LNCAP (cell line): ENCODE results near the gene TOLLIP.

Source experiments
- TF ChIP-seq, protein P1 (sequence below): fragments of 450-650 bp; IDR thresholded peaks from 2 replicates; pipeline ENCODE4 v1.5.1; 2017; ENCODE audit warnings: mild to moderate bottlenecking

Gene TOLLIP

DNA sequence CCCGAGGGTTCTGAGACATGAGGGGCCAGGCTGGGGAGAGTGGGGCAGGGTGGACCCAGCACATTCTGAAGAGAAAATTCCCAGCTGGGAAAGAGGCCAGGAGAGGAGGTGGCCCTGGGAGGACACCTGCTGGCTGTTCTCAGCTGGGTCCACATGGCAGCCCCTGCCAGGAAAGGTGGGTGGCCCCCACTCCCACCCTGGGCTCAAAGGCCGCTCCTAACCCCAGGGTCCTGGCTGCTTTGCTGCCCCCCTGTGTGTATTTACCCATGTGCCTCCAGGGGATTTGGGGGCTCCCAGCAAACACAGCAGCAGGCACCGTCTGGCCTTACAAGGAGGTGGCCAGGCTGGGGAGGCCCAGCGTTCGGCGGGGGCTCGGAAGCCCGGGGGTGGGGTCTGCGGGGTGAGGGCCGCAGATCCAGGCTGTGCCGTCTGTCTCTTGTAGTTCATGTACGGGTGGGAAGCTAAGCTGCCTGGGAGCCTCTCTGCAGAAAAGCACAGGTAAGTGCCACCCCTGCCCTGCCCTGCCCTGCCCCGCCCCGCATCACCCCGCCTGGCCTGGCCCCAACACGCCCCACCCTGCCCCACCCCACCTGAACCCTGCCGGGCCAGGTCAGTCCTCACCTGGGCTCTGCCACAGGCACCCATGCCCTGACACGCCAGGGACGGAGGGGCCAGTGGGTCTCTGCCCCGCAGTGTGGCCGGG lies 75.9 kb downstream of the TOLLIP start:
- TF ChIP-seq, protein P1, sequence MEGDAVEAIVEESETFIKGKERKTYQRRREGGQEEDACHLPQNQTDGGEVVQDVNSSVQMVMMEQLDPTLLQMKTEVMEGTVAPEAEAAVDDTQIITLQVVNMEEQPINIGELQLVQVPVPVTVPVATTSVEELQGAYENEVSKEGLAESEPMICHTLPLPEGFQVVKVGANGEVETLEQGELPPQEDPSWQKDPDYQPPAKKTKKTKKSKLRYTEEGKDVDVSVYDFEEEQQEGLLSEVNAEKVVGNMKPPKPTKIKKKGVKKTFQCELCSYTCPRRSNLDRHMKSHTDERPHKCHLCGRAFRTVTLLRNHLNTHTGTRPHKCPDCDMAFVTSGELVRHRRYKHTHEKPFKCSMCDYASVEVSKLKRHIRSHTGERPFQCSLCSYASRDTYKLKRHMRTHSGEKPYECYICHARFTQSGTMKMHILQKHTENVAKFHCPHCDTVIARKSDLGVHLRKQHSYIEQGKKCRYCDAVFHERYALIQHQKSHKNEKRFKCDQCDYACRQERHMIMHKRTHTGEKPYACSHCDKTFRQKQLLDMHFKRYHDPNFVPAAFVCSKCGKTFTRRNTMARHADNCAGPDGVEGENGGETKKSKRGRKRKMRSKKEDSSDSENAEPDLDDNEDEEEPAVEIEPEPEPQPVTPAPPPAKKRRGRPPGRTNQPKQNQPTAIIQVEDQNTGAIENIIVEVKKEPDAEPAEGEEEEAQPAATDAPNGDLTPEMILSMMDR: peak; percentile 32; the same call in 1 of the 2 replicates

DNA sequence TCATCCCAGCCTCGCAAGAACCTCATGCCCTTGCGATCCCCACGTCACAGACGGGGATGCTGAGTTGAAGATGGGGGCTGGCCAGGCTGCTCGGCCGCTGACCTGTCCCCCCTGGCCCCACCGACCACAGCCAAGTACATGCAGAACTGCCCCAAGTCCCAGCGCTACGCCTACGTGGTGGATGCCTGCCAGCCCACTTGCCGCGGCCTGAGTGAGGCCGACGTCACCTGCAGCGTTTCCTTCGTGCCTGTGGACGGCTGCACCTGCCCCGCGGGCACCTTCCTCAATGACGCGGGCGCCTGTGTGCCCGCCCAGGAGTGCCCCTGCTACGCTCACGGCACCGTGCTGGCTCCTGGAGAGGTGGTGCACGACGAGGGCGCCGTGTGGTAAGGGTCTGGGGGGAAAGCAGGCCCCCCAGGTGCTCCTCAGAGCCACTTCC lies 76.5 kb downstream of the TOLLIP start:
- TF ChIP-seq, protein P1: no peak

DNA sequence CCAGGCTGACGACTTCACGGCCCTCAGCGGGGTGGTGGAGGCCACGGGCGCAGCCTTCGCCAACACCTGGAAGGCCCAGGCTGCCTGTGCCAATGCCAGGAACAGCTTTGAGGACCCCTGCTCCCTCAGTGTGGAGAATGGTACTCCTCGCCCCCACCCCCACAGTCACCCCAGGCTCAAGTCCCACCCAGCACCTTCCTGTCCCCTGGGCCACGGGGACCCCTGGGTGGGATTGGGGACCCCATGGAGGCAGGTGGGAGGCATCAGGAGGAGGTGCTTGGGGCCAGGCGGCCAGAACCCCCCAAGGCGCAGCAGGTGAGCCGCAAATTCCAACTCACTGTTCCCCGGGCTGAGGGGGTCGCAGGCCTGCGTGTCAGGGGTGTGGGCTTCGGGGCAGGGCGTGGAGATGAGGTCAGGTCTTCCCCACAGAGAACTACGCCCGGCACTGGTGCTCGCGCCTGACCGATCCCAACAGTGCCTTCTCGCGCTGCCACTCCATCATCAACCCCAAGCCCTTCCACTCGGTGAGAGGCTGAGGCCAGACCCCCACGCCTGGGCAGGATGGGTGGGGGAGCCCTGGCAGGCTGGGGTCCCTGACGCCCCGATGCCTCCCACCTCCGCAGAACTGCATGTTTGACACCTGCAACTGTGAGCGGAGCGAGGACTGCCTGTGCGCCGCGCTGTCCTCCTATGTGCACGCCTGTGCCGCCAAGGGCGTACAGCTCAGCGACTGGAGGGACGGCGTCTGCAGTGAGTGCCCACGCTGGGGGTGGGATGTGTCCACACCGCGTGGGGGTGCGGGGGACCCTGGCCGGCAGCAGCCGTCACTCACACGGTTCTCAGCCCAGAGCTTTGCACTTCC lies 77.2 kb downstream of the TOLLIP start:
- TF ChIP-seq, protein P1: no peak

DNA sequence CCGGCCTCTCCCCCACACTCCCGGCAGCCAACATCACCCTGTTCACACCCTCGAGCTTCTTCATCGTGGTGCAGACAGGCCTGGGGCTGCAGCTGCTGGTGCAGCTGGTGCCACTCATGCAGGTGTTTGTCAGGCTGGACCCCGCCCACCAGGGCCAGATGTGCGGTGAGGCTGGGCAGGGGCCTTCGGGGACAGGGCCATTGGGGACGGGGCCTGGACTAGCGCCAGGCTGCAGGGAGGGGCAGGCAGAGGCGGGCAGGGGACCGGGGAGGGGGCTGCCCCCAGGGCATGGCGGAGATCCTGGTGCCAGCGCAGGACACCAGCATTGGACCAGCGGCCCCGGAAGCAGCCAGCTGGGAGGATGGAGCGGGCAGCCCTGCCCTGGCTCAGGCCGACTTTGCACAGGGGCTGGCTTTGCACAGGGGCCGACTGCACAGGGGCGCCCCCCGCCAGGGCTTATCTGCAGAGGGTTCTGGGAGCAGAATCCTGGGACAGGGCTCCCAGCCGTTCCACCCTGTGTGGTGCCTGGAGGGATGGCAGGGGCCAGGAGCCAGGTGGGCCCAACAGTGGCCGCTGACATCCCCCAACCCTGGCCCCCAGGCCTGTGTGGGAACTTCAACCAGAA lies 77.9 kb downstream of the TOLLIP start:
- TF ChIP-seq, protein P1: no peak

DNA sequence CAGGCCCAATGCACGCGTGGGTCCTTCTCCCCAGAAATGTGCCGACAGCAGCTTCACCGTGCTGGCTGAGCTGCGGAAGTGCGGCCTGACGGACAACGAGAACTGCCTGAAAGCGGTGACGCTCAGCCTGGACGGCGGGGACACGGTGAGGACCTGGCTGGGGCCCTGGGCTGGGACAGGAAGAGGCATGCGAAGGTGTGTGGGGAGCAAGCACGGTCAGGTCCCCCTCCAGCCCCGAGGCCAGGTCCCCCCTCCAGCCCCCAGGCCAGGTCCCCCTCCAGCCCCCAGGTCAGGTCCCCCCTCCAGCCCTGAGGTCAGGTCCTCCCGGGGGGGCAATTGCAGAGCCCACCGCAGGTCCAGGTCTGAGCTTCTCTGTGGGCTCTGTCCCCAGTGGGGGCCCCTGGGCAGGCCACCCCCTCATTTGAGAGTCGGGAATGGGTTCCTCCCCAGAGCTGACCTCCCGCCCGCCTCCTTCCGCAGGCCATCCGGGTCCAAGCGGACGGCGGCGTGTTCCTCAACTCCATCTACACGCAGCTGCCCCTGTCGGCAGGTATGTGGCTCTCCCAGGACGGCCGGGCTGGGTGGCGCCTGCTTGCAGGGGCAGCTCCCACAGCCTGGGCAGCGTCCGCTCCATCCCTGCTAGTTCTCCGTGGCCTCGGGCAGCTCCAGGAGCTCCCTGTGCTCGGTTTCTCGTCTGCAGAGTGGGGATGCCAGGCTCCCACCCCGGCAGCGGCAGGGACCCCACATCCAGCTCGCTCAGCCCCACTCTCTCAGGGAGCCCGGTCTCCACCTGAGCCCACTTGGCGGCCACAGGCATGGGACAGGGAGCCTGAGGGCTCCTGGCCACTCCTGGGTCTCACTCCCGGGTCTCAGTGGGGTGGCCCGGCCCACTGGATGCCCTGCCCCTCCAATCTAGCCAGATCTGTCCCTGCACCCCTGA lies 78.7 kb downstream of the TOLLIP start:
- TF ChIP-seq, protein P1: no peak

DNA sequence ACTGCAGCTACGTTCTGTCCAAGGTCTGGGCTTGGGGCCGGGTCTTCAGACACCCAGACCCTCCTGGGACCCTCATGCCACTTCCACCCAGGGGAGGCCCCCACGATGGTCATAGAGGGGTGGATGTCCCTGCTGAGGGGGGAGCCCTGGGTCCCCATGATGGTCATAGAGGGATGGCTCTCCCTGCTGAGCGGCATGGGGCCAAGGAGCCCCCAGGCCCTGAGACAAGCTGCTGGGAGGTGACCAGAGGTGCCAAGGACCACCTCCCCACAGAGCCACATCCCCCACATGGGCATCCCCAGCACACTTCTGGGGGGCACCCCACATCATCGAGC lies 79.3 kb downstream of the TOLLIP start:
- TF ChIP-seq, protein P1: no peak
